SK-N-MC (cell line): ENCODE data around the gene GRK3.

ENCODE experiments used
- DNase-seq: peaks from one replicate; pipeline ENCODE4 v3.0.0-alpha.2; 2011; ENCODE audit warnings: low read depth, low spot score
- H3K27ac ChIP-seq: fragments of 200-600 bp; sonication (generic); 2 replicates; pipeline ENCODE4 v1.5.1; 2016; ENCODE audit warnings: mixed run types
- H3K36me3 ChIP-seq: fragments of 200-600 bp; sonication (generic); 2 replicates; pipeline ENCODE4 v1.6.1; 2017; ENCODE audit warnings: antibody characterized with exemption, low read length, mixed read lengths; ENCODE audit not compliant: insufficient read depth
- H3K4me3 ChIP-seq: fragments of 200-600 bp; sonication (generic); 2 replicates; pipeline ENCODE4 v1.5.1; 2016
- H3K9ac ChIP-seq: fragments of 200-600 bp; sonication (generic); 2 replicates; pipeline ENCODE4 v1.8.0; 2017; ENCODE audit warnings: mixed run types, mixed read lengths; ENCODE audit not compliant: insufficient read length
- H3K9me3 ChIP-seq: fragments of 200-600 bp; sonication (generic); 2 replicates; pipeline ENCODE4 v1.6.1; 2017; ENCODE audit warnings: low read depth, mild to moderate bottlenecking, antibody characterized with exemption, low read length, moderate library complexity, mixed read lengths
- EZH2 ChIP-seq: fragments of 200-600 bp; sonication (generic); IDR thresholded peaks from one replicate; pipeline ENCODE4 v1.6.1; 2017; ENCODE audit warnings: antibody characterized with exemption
- FOXP2 ChIP-seq: optimal IDR thresholded peaks from 2 replicates; pipeline ENCODE3; 2011; ENCODE audit warnings: mild to moderate bottlenecking, moderate library complexity; ENCODE audit not compliant: insufficient read depth; ENCODE audit errors: extremely low read length, control extremely low read depth
- POLR2AphosphoS5 ChIP-seq: IDR thresholded peaks from 2 replicates; pipeline ENCODE4 v1.6.1; 2012; ENCODE audit warnings: mild to moderate bottlenecking, low read depth, low read length, borderline replicate concordance

Gene GRK3

DNA sequence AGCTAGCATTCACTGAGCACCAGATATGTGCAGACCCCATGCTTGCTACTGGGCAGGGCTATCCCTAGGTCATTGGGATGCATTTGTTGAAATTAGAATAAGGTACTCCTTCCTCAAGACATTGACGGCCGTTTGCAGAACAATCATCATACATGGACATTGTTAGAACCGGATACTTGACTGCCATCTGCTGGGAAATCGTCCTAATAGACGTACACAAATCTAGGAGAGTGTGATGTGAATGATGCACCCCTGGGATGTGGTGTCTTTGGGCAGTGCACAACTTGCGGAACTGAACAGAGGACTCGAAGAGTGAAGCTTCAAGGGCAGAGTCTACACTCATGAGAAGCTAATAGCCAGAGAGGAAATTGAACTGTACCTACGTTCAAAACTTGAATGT is 213.4 kb downstream of the GRK3 start:
- no peak for TF ChIP-seq POLR2AphosphoS5
- no peak for TF ChIP-seq EZH2
- TF ChIP-seq FOXP2, result no peak

More for the DNA sequence above, 213.4 kb downstream of the GRK3 start:
- Histone ChIP-seq H3K27ac (no peak overlapping the region), H3K36me3 (no peaks in the 10 kb centered on the region), H3K4me3 (no peak overlapping the region), H3K9ac (no peak overlapping the region), H3K9me3 (no peaks in the 10 kb centered on the region)
- DNase-seq, result no peak
